ENCODE results near the gene RASAL2. TPM values are rescaled to one million over a fixed set of nuclear protein-coding genes. Genes with fewer than 3 reads are reported as not detected.
"Not testable (repeated sequence)": the region's sequence is repeated elsewhere in the genome, so short reads cannot be mapped to it uniquely, and the experiment has no call there.

Gene RASAL2
- polyA plus RNA-seq, 3 donors: 18.5 to 21.8 (median 19.9) TPM

GRCh38 chr1:178109348-178110143 is 15.6 kb downstream of the RASAL2 start:
- no peak for DNase-seq (ENCODE audit: low read depth in 3 of 3, low spot score in 2 of 3)

DNA sequence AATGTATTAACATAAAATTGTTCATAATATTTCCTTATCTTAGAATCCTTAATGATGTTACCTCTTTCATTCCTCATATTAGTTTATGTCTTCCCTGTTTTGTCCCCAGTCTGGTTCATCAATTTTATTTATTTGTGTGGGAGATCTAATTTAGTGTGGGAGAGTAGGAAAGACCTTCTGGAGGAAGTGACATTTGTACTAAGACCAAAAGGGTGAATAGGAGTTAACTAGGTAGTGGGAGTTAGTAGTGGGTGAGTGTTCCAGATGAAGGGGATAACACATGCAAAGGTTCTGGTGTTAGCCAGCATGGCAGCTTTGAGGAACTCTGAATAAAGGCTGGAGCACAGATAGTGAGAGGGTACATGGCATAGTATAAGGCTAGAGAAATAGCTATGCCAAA is 21.4 kb downstream of the RASAL2 start:
- DNase-seq (ENCODE audit: low read depth in 3 of 3, low spot score in 2 of 3): no peak

DNA sequence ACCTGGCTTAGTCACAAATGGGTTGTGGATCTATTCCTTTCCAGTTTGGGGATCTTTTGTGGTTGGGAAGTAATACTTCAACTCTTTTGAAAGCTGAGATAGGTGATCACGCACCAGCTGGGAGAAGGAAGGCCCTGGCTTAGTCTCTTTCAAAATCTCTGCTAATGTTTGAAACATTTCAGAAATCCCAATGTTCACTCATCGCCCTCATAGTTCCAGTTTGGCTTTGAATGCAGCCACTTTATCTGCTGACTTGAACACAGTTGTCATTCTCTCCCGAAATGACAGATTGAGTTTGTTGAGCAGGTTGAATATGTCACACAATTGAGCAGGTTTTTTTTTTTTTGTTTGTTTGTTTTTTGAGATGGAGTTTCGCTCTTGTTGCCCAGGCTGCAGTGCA is 24.6 kb downstream of the RASAL2 start:
- no peak for DNase-seq (ENCODE audit: low read depth in 3 of 3, low spot score in 2 of 3)

- no peak for DNase-seq (ENCODE audit: low read depth in 3 of 3, low spot score in 2 of 3)
Measured at GRCh38 chr1:178119628-178120027, 25.7 kb downstream of the RASAL2 start.

GRCh38 chr1:178120088-178120487 is 26.2 kb downstream of the RASAL2 start:
- no peak for DNase-seq (ENCODE audit: low read depth in 3 of 3, low spot score in 2 of 3)

GRCh38 chr1:178120520-178121052 is 26.7 kb downstream of the RASAL2 start:
- DNase-seq (ENCODE audit: low read depth in 3 of 3, low spot score in 2 of 3): not testable (repeated sequence)

GRCh38 chr1:178121883-178122282 is 28.0 kb downstream of the RASAL2 start:
- DNase-seq (ENCODE audit: low read depth in 3 of 3, low spot score in 2 of 3): no peak

GRCh38 chr1:178122283-178122682 is 28.4 kb downstream of the RASAL2 start:
- no peak for DNase-seq (ENCODE audit: low read depth in 3 of 3, low spot score in 2 of 3)

DNA sequence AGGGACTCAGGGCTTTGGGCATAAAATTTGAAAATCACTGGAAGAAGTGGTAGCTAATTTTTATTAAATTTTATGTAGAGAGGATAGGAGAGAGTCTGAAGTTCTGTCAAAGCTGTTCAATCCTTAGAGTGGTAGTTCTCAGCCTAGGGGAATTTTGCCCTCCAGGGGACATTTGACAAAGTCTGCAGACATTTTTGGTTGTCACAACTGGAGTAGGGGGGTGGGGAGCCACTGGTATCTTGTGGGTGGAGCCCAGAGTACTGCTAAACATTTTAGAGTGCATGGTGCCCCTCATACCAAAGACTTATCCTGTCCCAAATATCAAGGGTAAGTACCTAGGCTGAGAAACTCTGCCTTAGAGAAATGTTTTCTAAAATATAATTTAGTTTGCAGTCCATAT is 30.2 kb downstream of the RASAL2 start:
- DNase-seq (ENCODE audit: low read depth in 3 of 3, low spot score in 2 of 3): no peak

GRCh38 chr1:178126261-178126660 is 32.4 kb downstream of the RASAL2 start:
- DNase-seq (ENCODE audit: low read depth in 3 of 3, low spot score in 2 of 3): no peak

DNA sequence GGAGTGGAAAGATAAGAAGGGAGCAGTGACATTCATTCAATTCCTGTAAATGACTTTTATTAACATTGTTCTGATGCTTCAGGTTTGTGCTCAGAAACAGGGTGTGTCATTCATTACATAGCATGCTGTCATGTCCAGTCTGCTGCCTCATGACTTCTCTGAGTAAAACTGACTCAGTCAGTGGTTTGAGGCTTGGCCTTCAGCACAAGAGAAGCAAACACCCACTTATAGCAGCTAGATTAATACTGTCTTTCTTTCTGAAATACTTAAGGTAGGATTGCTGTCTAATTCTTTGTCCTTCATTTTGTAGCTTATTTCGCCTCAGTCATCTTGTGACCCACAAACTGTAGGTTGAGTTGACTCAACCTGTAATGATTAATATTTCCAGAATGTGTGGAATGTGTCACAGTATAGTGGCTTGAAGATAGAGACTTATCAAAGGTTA is 32.9 kb downstream of the RASAL2 start:
- no peak for DNase-seq (ENCODE audit: low read depth in 3 of 3, low spot score in 2 of 3)

DNA sequence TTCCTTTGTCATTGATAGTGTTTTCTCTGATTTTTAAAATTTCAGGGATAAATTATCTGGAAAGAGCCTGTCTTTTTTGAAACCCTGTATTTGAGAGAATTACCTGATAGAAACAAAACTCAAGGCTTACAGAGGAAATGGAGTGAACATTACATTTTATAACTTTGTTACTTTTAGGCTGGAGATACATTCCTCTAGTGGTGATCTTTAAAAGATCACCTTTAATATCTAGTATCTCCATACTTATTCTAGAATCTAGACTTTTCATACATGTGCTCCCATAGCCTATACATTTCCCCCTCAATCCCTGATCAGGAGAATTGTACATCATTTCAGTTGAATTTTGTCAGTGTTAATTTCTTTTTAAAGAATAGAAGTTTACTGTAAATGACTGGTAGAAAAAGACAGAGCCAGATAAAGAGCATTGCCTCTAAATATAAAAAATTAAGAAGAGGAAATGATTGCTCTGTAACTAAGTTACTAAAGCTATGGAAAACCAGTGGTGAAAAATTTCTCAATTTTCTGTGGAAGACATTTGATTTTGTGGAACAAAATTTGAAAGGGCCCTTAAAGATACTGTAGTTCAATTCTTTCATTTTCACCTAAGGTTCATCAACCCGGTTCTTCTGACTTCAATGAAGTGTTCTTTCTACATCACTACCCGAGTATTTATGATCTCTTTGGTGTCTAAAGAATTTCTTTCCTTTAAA is 33.7 kb downstream of the RASAL2 start:
- no peak for DNase-seq (ENCODE audit: low read depth in 3 of 3, low spot score in 2 of 3)

GRCh38 chr1:178133239-178133989 is 39.5 kb downstream of the RASAL2 start:
- DNase-seq (ENCODE audit: low read depth in 3 of 3, low spot score in 2 of 3): no peak

- DNase-seq (ENCODE audit: low read depth in 3 of 3, low spot score in 2 of 3): no peak
Measured at GRCh38 chr1:178134061-178134460, 40.2 kb downstream of the RASAL2 start.

- no peak for DNase-seq (ENCODE audit: low read depth in 3 of 3, low spot score in 2 of 3)
Measured at GRCh38 chr1:178137238-178137637, 43.3 kb downstream of the RASAL2 start.

DNA sequence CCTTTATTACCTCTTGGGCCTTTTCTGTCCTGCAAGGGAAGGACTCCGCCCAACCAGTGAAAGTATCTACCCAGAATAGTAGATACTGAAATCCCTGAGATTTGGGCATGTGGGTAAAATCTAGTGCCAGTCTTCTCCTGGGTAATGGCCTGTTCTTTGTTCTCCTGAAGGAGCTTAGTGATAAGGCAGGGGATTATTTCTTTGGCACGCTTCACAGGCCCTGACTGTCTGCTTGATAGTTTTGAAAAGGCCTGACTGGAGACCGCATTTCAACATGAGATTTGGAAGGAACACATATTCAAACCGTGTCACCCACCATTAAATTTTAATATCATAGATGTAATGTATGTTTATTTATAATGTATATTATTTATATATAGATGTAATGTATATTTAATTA is 48.9 kb downstream of the RASAL2 start:
- DNase-seq (ENCODE audit: low read depth in 3 of 3, low spot score in 2 of 3): no peak

GRCh38 chr1:178143730-178144690 is 50.1 kb downstream of the RASAL2 start:
- no peak for DNase-seq (ENCODE audit: low read depth in 3 of 3, low spot score in 2 of 3)

- no peak for DNase-seq (ENCODE audit: low read depth in 3 of 3, low spot score in 2 of 3)
Measured at GRCh38 chr1:178145605-178146004, 51.7 kb downstream of the RASAL2 start.

- no peak for DNase-seq (ENCODE audit: low read depth in 3 of 3, low spot score in 2 of 3)
Measured at GRCh38 chr1:178146436-178146835, 52.5 kb downstream of the RASAL2 start.

GRCh38 chr1:178150610-178151009 is 56.7 kb downstream of the RASAL2 start:
- no peak for DNase-seq (ENCODE audit: low read depth in 3 of 3, low spot score in 2 of 3)
